CD4-positive, alpha-beta T cell treated with Interleukin-21 for 1 hour (primary cell): ENCODE data around the gene LPP.

Experiments used
- DNase-seq: peaks from one replicate; pipeline ENCODE4 v3.0.0-alpha.2; 2020

LPP gene

GRCh38 chr3:188915127-188915526 lies 761.2 kb downstream of the LPP start:
- DNase-seq = no peak

- DNase-seq = peak; percentile 39
These were observed 763.0 kb downstream of the LPP start for GRCh38 chr3:188916934-188917401.

- no peak for DNase-seq
These were observed 764.1 kb downstream of the LPP start for GRCh38 chr3:188918093-188918492.

- no peak for DNase-seq
These were observed 769.7 kb downstream of the LPP start for GRCh38 chr3:188923671-188924070.

- no peak for DNase-seq
These were observed 771.4 kb downstream of the LPP start for GRCh38 chr3:188925376-188925775.

GRCh38 chr3:188926111-188926510 lies 772.2 kb downstream of the LPP start:
- DNase-seq = no peak

- no peak for DNase-seq
These were observed 773.0 kb downstream of the LPP start for GRCh38 chr3:188926741-188927511.

GRCh38 chr3:188927971-188928370 lies 774.0 kb downstream of the LPP start:
- DNase-seq = no peak

GRCh38 chr3:188929137-188929536 lies 775.2 kb downstream of the LPP start:
- DNase-seq = no peak

- no peak for DNase-seq
These were observed 777.1 kb downstream of the LPP start for GRCh38 chr3:188931036-188931435.

GRCh38 chr3:188931531-188931930 lies 777.6 kb downstream of the LPP start:
- DNase-seq = no peak

- DNase-seq = no peak
These were observed 781.0 kb downstream of the LPP start for GRCh38 chr3:188934989-188935388.

GRCh38 chr3:188936597-188937107 lies 782.7 kb downstream of the LPP start:
- no peak for DNase-seq

GRCh38 chr3:188937389-188937788 lies 783.4 kb downstream of the LPP start:
- DNase-seq = no peak

- DNase-seq = no peak
These were observed 785.0 kb downstream of the LPP start for GRCh38 chr3:188938999-188939398.

- DNase-seq = no peak
These were observed 786.0 kb downstream of the LPP start for GRCh38 chr3:188939814-188940572.
